HG03025 (cell line): ENCODE data around the gene SLC25A25.

Experiments used
- ATAC-seq: cut with Tn5 transposase; IDR thresholded peaks from one replicate; pipeline ENCODE4 v1.9.1; 2021; ENCODE audit warnings: mild to moderate bottlenecking, moderate library complexity; ENCODE audit not compliant: unreplicated experiment, low FRiP score

SLC25A25 gene

DNA sequence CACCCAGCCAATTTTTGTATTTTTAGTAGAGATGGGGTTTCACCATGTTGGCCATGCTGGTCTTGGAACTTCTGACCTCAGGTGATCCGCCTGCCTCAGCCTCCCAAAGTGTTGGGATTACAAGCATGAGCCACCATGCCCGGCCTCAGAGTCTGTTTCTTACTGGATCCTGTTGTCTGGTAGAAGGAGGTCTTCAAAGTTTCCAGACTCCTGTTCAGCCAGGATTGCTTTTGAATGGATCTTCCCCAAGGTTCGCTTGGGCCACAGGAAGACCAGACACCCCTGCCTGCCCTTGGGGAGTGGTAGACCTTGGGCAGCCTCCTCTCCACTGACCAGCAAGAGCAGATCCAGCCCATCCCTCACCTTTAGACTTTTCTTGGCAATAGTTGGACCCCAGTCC, 73.6 kb downstream of the SLC25A25 start:
- ATAC-seq: no peak

DNA sequence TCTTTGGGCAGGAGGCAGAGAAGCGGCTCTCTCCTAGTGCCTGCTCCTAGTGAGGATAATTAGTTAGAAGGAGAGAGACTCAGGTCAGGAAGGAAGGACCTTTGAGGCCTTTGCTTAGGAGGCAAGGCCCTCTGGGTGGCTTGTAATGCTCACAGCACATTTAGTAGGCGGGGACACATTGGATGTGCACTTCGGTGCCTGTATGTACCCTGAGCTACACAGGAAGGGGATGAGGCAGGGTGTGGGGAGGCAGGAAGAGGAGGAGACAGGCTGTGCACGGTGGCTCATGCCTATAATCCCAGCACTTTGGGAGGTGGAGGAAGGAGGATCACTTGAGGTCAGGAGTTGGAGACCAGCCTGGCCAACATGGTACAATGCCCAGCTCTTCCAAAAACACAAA, 74.0 kb downstream of the SLC25A25 start:
- ATAC-seq: no peak

DNA sequence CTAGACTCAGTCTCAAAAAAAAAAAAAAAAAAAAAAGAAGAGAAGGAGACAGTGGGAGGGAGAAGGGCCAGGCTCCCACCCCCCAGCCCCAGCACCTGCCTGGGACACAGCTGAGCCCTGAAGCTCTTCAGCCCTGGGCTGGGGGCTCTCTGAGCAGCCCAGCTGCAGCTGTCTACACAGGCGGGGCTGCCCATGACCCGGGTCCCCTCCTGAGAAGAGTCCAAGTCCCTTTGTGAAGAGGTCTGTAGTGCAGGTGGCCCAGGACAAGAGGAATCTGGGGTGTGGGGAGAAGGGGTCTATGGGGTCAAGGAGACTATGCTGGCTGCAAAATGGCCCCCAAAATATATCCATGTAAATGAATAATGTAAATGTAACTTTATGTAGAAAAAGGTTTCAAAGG, 74.6 kb downstream of the SLC25A25 start:
- ATAC-seq: no peak

DNA sequence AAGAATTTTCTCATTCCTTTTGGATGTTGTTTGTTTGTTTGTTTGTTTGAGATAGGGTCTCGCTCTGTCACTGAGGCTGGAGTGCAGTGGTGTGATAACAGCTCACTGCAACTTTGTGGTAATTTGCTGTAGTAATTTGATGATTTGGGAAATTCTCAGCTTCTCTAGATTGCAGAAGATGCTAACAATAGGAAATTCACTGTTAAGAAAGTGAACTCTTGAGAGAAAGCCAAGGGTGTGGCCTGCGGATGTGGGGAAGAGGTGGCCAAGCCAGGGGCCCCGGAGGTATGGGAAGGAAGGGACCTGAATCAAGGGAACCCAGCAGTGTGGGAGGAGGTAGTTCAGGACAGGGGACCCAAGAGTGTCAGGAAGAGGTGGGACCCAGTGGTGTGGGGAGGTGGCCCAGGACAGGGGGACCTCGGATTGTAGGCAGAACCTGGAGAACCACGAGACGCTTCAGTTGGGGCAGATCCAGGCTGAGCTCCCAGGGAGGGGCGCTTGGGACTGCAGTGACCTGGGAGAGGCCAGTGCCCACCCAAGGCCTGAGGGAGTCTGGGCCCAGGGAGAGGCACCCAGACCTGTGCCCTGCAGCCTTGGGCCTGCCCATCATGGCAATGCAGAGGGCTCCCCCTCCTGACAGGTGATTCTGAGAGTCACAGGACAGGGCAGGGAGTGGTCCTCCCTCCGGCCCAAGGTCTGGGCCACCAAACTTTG, 75.7 kb downstream of the SLC25A25 start:
- ATAC-seq: no peak

DNA sequence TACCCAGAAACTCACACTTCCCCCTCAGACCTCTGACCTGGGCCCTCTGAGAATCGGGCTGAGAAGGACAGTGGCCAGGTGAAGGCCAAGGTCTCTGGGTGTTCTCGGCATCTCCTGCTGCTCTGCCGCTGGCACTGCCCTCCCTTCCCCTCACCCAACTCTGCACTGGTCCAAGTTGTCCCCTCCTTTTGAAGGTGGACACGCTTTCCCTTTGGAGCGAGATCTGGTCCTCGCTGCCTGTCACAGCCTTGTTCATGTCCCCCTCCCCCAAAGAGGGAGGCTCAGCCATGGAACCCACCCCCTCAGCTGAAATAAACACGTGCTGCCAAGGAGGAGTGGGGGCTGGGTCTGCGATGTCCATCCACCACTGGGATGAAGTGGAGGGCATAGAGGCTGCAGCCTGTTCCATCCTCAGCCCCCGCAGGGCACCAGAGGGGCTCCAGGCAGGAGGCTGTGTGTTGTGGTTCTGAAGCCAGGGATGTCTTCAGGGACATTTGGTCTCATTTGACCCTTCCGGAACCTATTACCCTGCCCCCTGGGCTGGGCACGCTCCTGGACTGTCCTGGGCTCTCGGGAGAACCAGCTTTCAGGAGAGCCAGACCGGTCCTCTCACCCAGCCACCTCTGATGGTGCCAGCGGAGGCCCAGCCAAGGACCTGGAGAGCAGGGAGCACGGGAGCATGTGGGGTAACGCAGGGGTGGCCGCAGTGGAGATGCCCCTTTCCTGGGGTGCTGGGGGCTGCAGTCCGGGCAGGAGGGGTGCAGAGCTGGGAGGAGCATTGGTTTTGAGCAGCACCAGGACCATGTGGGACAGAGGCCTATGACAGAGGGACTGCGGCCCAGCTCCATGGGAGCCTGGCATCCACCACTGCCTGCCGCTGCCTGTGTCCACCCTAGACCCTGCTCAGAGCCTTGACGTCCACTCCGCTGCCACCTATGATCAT, 76.5 kb downstream of the SLC25A25 start:
- no peak for ATAC-seq

DNA sequence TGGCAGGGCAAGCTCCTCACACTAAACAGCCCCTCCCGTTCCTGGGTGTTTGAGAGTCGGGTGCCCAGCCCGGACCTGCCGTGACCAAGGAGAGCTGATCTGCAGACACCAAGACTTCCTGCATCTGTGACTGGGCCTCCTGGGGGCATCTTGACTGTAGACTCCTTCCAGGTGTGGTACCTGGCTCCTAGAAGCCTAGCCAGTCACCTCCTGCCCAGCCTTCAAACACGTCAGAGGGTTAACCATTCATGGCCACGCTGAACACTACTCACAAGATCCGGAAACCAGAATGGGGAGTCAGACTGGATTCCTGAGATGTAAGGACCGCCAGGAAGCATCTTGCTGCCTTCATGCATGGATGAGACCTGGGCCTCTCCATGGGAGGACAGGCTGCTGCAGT, 77.5 kb downstream of the SLC25A25 start:
- no peak for ATAC-seq

DNA sequence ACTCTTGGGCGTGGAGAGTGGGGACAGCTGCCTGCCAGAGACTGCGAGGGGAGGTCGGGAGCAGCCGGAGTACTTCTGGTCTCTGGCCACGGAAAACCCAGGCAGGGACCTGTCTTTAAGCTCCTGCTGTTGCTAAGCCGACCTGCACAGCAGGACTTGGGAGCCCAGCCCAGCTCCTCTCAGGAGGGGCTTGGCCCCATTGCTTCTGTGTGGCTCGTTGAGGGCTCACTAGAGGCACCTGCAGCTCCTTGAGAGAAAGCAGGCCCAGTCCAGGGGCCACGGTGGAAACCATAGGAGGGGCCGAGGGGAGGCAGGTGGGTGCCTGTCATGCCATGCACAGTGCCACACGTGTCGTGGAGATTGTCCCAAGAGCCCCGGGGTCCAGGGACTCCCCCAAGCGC, 77.9 kb downstream of the SLC25A25 start:
- ATAC-seq: no peak

DNA sequence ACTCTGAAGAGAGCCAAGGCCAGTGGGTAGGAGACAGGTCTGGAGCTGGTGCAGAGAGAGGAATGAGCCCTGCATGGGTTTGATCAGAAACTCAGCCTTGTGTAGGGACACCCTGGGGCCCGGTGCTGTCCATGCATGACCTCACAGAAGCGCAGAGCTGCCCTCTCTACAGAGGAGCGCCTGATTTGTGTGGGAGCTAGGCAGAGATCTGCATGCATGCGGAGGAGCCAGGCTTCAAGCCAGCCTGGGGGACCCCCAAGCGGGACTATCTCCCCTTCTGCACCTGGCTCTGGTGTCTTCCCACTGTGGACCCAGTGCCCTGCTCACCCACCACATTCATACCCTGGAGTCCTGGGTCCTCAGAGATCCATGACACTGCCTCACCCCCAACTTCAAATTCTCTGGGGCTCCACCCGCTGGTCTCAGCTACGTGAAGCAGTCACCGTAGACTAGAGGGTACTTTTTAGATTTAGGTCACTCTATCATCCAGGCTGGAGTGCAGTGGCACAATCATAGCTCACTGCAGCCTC, 78.6 kb downstream of the SLC25A25 start:
- ATAC-seq: no peak

DNA sequence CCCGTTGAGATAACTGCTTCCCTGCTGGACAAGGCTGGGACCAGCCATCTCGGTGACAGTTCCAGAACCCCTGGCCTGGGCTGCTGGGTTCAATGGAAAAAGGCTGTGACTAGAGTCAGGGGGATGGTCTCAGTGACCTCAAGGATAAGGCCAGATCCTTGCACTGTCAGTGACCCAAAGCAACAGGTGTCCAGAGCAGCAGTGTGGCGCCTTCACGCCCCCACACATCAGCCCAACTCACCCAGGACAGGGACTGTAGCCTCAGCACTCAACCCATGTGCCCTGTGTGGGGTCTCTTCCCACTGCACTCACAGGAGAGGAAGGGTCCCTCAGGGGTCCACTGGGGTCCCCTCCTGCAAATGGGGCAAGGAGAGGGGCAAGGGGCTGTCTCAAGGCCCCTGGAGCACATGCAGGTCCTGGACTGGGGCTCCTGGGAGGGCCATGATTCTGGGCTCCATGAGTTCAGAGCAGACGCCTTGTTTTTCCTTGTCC, 80.5 kb downstream of the SLC25A25 start:
- no peak for ATAC-seq

DNA sequence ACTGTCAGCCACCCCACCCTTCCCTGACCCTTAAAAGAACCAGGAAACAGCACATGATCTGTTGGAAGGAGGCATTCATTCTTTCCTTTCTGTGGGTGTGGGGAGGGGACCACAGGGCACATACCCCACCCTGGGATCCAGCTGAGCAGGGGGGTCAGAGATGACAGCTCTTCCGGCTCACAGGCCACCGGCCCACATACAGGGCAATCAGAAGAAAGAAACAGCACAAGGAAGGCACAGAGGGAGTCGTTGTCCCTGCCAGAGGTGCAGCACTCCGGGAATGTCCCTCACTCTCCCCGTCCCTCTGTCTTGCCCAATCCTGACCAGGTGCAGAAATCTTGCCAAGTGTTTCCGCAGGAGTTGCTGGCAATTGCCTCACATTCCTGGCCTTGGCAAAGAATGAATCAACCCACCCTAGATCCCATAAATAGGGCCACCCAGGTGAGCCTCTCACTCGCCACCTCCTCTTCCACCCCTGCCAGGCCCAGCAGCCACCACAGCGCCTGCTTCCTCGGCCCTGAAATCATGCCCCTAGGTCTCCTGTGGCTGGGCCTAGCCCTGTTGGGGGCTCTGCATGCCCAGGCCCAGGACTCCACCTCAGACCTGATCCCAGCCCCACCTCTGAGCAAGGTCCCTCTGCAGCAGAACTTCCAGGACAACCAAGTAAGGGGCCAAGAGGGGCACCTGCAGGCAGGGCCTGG, 81.1 kb downstream of the SLC25A25 start, which contains the start of gene LCN2:
Gene LCN2 (plus strand): TSS at position 453 of the 701 bp plus-strand sequence. CDS start 73 bp downstream, at position 526.
- ATAC-seq: no peak

DNA sequence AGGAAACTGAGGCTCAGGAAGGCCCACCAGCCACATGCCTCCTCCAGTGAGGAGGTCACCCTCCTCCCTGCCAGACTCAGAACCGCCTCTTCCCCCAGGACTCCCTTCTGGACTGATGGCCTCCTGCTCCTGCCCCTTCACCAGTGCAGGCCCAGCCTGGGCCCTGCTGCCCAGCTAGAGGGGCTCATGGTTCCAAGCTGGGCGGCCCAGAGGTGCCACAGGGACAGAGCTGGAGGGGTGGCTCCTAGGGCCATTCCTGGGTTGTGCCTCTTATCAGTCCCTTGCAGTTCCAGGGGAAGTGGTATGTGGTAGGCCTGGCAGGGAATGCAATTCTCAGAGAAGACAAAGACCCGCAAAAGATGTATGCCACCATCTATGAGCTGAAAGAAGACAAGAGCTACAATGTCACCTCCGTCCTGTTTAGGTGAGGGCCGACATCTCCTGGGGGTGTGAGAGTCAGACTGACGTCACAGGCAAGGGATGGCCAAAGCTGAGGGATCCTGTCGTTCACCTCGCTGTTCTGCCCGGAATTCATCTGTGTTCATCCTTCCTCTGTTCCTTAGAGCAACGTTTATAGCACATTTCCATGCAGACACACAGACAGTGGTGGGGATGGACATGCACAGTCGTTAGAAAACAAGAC, 82.0 kb downstream of the SLC25A25 start:
- ATAC-seq: no peak

DNA sequence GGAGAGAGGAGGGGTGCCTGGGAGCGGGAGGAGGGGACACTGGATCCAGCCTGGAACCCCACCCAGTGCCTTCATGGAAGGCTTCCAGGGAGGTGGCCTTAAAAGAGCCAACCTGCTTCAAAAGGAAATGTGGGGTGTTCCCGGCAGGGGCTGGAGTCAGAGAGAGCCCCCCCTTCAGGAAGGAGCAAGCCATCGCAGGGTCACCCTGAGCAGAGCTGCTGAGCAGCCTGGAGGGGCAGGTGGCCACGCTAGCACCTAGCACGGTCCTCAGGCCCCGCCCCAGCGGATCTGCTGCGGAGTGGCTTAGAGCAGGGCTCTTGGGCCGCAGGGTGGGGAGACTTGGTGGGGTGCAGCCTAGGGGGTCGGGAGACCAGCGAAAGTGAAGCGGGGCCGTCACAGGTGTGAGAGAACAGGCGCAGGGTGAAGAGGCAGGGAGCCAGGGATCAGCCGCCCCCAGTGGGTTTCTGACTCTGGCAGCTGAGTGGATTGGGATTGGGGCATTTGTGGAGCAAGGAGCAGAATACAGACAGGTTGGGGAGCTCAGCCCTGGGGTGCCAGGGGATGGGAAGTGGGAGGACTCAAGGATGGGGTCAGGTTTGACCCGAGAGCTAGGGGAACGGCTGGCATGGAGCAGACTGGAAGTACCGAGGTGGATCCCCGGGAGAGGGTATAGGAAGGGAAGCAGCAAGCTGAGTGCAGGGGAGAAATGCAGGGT, 82.7 kb downstream of the SLC25A25 start:
- ATAC-seq: no peak

DNA sequence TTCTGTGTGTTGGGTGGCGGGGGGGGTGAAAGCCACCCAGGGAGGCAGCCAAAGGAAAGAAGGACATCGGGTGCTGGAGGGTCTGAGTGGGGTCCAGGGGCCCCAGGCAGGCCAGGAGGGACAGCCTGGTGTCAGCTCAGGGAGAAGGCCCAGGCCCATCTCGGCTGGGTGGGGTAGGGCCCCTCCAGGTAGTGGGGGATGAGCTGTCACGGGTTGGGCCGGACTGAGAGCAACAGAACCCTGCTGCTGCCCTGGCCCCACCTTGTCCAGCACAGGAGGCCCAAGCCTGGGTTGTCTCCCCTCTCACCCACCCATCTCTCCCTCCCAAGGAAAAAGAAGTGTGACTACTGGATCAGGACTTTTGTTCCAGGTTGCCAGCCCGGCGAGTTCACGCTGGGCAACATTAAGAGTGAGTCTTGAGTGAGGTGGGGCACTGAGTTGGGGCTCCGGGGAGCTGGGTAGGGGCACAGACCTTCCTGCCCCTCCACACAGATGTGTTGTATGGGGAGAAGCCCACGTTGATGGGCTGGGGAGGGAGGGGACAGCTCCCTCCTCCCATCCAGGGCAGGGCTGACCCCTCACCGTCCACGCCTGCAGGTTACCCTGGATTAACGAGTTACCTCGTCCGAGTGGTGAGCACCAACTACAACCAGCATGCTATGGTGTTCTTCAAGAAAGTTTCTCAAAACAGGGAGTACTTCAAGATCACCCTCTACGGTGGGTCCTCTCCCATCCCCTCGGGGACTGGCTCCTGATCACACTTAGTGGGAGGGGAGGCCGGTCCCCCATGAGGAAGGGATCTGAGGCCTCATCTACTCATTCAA, 83.5 kb downstream of the SLC25A25 start:
- ATAC-seq: no peak

DNA sequence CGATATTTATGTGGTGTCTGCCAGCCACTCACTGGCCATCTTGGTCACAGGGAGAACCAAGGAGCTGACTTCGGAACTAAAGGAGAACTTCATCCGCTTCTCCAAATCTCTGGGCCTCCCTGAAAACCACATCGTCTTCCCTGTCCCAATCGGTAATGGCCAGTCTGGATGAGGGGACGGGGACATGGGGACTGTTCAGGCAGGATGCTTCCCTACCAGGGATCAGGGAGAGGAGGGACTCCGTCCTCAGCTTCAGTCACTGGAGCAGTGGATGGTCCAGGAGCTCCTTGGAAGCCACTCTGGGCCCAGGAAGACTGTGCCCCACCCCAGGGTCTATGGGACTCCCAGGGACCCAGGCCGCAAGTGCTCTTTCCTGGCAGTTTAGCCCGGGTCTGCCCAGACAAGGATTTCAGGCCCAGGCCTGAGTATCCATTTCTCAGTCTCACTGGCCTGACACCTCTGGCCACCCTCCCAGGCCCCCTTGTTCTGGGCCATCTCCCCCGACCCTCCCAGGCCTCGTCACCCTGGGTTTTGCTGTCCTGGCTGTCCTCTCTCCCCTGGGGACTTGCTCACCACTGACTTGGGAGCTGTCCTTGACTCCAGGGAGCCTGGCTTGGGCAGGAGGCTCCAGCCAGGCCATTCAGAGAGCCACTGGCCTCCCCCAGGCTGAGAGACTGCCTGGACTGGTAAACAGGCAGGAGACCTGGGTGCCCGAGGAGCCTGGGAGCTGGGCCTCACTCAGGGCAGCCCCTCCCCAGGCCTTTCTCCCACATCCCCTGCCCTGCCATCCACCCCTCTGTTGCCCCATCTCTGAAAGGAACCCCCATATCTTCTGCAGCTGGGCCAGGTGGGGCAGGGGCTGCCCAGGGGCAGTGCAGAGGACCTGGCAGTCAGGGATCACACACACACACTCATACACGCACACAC, 84.4 kb downstream of the SLC25A25 start:
- no peak for ATAC-seq

DNA sequence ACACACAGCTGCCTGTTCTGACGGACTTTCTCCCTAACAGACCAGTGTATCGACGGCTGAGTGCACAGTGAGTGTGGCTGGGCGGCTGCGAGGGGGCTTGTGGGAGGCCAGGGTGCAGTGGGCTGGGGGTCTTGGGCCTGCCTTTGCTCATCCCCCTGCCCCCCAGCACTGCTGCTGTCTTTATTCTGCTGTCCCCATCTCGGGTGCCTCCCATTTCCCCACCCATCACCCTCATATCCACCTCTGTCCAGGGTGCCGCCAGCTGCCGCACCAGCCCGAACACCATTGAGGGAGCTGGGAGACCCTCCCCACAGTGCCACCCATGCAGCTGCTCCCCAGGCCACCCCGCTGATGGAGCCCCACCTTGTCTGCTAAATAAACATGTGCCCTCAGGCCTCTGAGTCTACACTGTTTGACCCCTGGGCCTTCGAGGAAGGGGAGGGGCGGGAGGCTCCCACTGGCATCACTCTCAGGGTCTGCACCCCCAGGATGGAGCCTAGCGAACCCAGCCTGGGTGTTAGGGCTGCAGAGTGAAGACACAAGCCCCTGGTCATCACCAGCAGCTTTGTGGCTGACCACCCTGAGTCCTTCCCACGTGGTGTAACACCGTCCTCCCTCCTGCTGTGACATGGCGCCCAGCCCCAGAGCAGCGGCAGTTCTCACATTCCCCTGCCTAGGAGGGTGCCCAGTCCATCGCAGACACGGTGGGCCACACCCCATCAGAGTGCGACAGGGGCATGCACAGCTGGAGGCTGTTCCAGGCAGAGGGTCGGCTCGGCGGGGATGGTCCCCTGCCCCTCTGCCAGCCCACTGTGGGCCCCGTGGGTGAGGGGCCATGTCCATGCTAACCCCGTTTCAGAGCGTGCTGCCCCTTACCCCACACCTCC, 85.3 kb downstream of the SLC25A25 start:
- no peak for ATAC-seq

DNA sequence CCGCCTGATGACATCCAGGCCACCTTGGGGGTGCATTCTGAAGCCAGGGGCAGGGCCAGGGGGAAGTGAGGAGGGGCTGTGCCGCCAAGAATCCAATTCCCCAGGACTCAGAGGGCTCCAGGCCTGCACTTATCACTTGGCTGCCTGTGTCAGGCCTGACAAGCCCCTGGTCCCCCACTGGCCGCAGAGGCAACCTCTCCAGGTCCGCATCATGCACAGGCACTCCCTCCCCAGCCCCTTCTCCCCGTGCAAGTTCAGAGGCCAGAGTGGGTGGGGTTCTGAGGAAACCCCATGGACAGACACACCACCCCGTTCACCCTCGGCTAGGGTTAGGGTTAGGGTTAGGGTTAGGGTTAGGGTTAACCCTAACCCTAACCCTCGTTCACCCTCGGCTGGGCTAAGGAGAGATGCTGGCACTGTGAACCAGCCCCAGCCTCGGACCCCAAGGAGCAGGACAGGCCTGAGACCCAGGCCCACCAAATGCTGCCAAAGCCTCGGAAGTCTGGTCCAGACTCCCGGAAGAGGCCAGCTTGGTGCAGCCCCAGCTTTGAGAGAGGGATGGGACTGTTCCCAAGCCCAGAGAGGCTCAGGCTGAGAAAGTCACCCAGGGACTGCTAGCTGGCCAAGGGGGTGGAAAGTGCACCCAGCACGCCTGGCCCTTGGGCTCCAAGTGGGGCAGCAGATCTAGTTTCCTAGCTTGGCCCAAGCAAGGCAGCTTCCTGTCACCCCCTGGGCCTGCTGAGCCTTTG, 86.1 kb downstream of the SLC25A25 start:
- no peak for ATAC-seq
